GM23248 (cell line): ENCODE data around the gene AKNA. TPM values are rescaled to one million over a fixed set of nuclear protein-coding genes. Genes with fewer than 3 reads are reported as not detected.
A peak's percentile ranks its signal among the peaks of the same experiment; 100 is the strongest.

Experiments
- DNase-seq: peaks from one replicate; pipeline ENCODE4 v3.0.0-alpha.2; 2015
- H2AFZ ChIP-seq: fragments of 200-600 bp; sonication (generic); 2 replicates; pipeline ENCODE4 v1.6.1; 2016; ENCODE audit warnings: antibody characterized with exemption
- H3F3A ChIP-seq: fragments of 200-600 bp; sonication (generic); 2 replicates; pipeline ENCODE4 v1.6.1; 2016; ENCODE audit warnings: mild to moderate bottlenecking, antibody characterized with exemption, mixed run types; ENCODE audit not compliant: insufficient read depth
- H3K27ac ChIP-seq: fragments of 200-600 bp; sonication (generic); 2 replicates; pipeline ENCODE4 v1.5.1; 2016; ENCODE audit warnings: mild to moderate bottlenecking
- H3K27me3 ChIP-seq: fragments of 200-600 bp; sonication (generic); replicated peaks from 2 replicates; pipeline ENCODE4 v1.6.1; 2016; ENCODE audit warnings: mild to moderate bottlenecking; ENCODE audit not compliant: insufficient read depth
- H3K36me3 ChIP-seq: fragments of 200-600 bp; sonication (generic); 2 replicates; pipeline ENCODE4 v1.6.1; 2016; ENCODE audit warnings: low read depth, mild to moderate bottlenecking
- H3K4me1 ChIP-seq: fragments of 200-600 bp; sonication (generic); 2 replicates; pipeline ENCODE4 v1.6.1; 2016; ENCODE audit warnings: mild to moderate bottlenecking; ENCODE audit not compliant: insufficient read depth
- H3K4me2 ChIP-seq: fragments of 200-600 bp; sonication (generic); one replicate; pipeline ENCODE4 v1.6.1; 2016; ENCODE audit warnings: mild to moderate bottlenecking; ENCODE audit not compliant: unreplicated experiment
- H3K4me3 ChIP-seq: fragments of 200-600 bp; sonication (generic); 2 replicates; pipeline ENCODE4 v1.5.1; 2016; ENCODE audit warnings: mild to moderate bottlenecking
- H3K79me2 ChIP-seq: fragments of 200-600 bp; sonication (generic); 2 replicates; pipeline ENCODE4 v1.6.1; 2016; ENCODE audit warnings: mild to moderate bottlenecking; ENCODE audit not compliant: insufficient read depth
- H3K9ac ChIP-seq: fragments of 200-600 bp; sonication (generic); 2 replicates; pipeline ENCODE4 v1.6.1; 2016; ENCODE audit warnings: mild to moderate bottlenecking
- H3K9me2 ChIP-seq: fragments of 200-600 bp; sonication (generic); 2 replicates; pipeline ENCODE4 v1.6.1; 2016; ENCODE audit warnings: mixed run types, mild to moderate bottlenecking, moderate library complexity; ENCODE audit not compliant: insufficient read depth
- H3K9me3 ChIP-seq: fragments of 200-600 bp; sonication (generic); one replicate; pipeline ENCODE4 v1.6.1; 2017; ENCODE audit warnings: low read depth
- H4K20me1 ChIP-seq: fragments of 200-600 bp; sonication (generic); 2 replicates; pipeline ENCODE4 v1.6.0; 2016; ENCODE audit not compliant: insufficient read depth
- EZH2 ChIP-seq: fragments of 200-600 bp; sonication (generic); IDR thresholded peaks from 2 replicates; pipeline ENCODE4 v1.6.1; 2018; ENCODE audit warnings: antibody characterized with exemption, mild to moderate bottlenecking; ENCODE audit not compliant: insufficient read depth, poor library complexity, severe bottlenecking
- EZH2phosphoT487 ChIP-seq: fragments of 200-600 bp; sonication (generic); IDR thresholded peaks from 2 replicates; pipeline ENCODE4 v1.6.1; 2018; ENCODE audit warnings: antibody characterized with exemption, moderate library complexity, mild to moderate bottlenecking, low read depth; ENCODE audit not compliant: insufficient read depth
- WGBS, 2 experiments: methylation state at CpG; one replicate each; pipeline ENCODE4 v1.1.6; 2015 to 2017; ENCODE audit warnings: low lambda C conversion rate in 2 of 2, low coverage in 1 of 2; ENCODE audit errors: missing lambda C conversion rate in 2 of 2; 5-methylcytosine and 5-hydroxymethylcytosine counted together
- in situ Hi-C: fragments of 300-500 bp; cut with MboI; formaldehyde crosslinking; loops from 2 replicates; pipeline ENCODE4 v1.15.0; 2020
- polyA plus RNA-seq: library from polyadenylated mRNA; unstranded; fragments of >200 nt; fragmentation: Nextera tagmentation; extraction: Ambion mirVana; gene quantifications from 2 replicates; pipeline ENCODE4 v1.2.1, GENCODE V29; 2016
- total RNA-seq: library from RNA; depleted of rRNA; stranded (reverse); fragments of >200 nt; shearing (Covaris generic); gene quantifications from 2 replicates; pipeline ENCODE4 v1.2.3, GENCODE V29; 2014

AKNA gene
- total and polyA plus RNA-seq, 2 experiments from 2014 or later = 1.8 to 6.6 TPM

GRCh38 chr9:114411452-114411851, 23.7 kb upstream of the AKNA start:
- H2AFZ ChIP-seq = no peak overlapping the region
- no peak overlapping the region for H3K4me2 ChIP-seq
- no peak overlapping the region for H3K27ac ChIP-seq
- H3K4me3 ChIP-seq = no peak overlapping the region
- no peaks in the 10 kb centered on the region for H3K27me3 ChIP-seq
- no peaks in the 10 kb centered on the region for H3K79me2 ChIP-seq
- in situ Hi-C loops = no loop called here
- DNase-seq = no peak
- 0 out of 2 replicates have a peak, but pooled peaks cover 6% of the 10 kb centered on the region for H3K4me1 ChIP-seq
- no peaks in the 10 kb centered on the region for H3K9me3 ChIP-seq
- H4K20me1 ChIP-seq = no peaks in the 10 kb centered on the region
- no peaks in the 10 kb centered on the region for H3K36me3 ChIP-seq
- no peaks in the 10 kb centered on the region for H3F3A ChIP-seq
- H3K9me2 ChIP-seq = no peaks in the 10 kb centered on the region
- TF ChIP-seq EZH2 = no peak
- TF ChIP-seq EZH2phosphoT487 = no peak
- H3K9ac ChIP-seq = no peak overlapping the region
- 84% methylated on average over 6 of the region's 6 CpGs for WGBS, 2 experiments

- Histone ChIP-seq H3K4me3 (no peak overlapping the region), H3K4me2 (no peak overlapping the region), H3K9me2 (no peaks in the 10 kb centered on the region), H3K9ac (no peak overlapping the region), H3K4me1 (0 out of 2 replicates have a peak, but pooled peaks cover 6% of the 10 kb centered on the region), H3F3A (no peaks in the 10 kb centered on the region), H3K9me3 (no peaks in the 10 kb centered on the region), H3K27ac (no peak overlapping the region), H3K27me3 (no peaks in the 10 kb centered on the region), H3K79me2 (no peaks in the 10 kb centered on the region), H3K36me3 (no peaks in the 10 kb centered on the region), H4K20me1 (no peaks in the 10 kb centered on the region), H2AFZ (no peak overlapping the region)
- WGBS, 2 experiments = 94% methylated on average over 8 of the region's 8 CpGs
- TF ChIP-seq EZH2phosphoT487 (no peak), EZH2 (no peak)
- in situ Hi-C loops = no loop called here
- DNase-seq = no peak
Measured at GRCh38 chr9:114410910-114411309, 23.1 kb upstream of the AKNA start.

GRCh38 chr9:114409842-114410241, 22.1 kb upstream of the AKNA start:
- Histone ChIP-seq H3K9me2 (no peaks in the 10 kb centered on the region), H3K4me1 (0 out of 2 replicates have a peak, but pooled peaks cover 6% of the 10 kb centered on the region), H3K9me3 (no peaks in the 10 kb centered on the region), H3K36me3 (no peaks in the 10 kb centered on the region), H3K27me3 (no peaks in the 10 kb centered on the region), H3K27ac (no peak overlapping the region), H2AFZ (no peak overlapping the region), H3K9ac (no peak overlapping the region), H3K79me2 (no peaks in the 10 kb centered on the region), H3F3A (no peaks in the 10 kb centered on the region), H4K20me1 (no peaks in the 10 kb centered on the region), H3K4me3 (no peak overlapping the region), H3K4me2 (no peak overlapping the region)
- no peak for TF ChIP-seq EZH2
- no peak for TF ChIP-seq EZH2phosphoT487
- in situ Hi-C loops = loop anchor here (10.0 kb wide), 1 partner anchor 245 kb away; the partner anchor contains the start of gene TEX53
- 69 to 71% methylated on average over 5 of the region's 5 CpGs for WGBS, 2 experiments
- no peak for DNase-seq

GRCh38 chr9:114409103-114409780, 21.5 kb upstream of the AKNA start:
- peak; percentile 61 for DNase-seq
- Histone ChIP-seq H3F3A (no peaks in the 10 kb centered on the region), H3K9ac (no peak overlapping the region), H4K20me1 (no peaks in the 10 kb centered on the region), H3K36me3 (no peaks in the 10 kb centered on the region), H3K4me1 (0 out of 2 replicates have a peak, but pooled peaks cover 5% of the 10 kb centered on the region), H3K4me3 (no peak overlapping the region), H3K27ac (no peak overlapping the region), H3K4me2 (no peak overlapping the region), H3K9me3 (no peaks in the 10 kb centered on the region), H2AFZ (no peak overlapping the region), H3K27me3 (no peaks in the 10 kb centered on the region), H3K79me2 (no peaks in the 10 kb centered on the region), H3K9me2 (no peaks in the 10 kb centered on the region)
- in situ Hi-C loops = loop anchor here (10.0 kb wide), 1 partner anchor 246 kb away; the partner anchor contains the start of gene TEX53
- TF ChIP-seq EZH2phosphoT487 = no peak
- TF ChIP-seq EZH2 = no peak
- WGBS, 2 experiments = 81 to 83% methylated on average over 11 of the region's 11 CpGs

GRCh38 chr9:114408645-114409044, 20.9 kb upstream of the AKNA start:
- Histone ChIP-seq H3K4me3 (no peak overlapping the region), H3K4me2 (no peak overlapping the region), H2AFZ (no peak overlapping the region), H3K27me3 (no peaks in the 10 kb centered on the region), H3K9me2 (no peaks in the 10 kb centered on the region), H3K27ac (no peak overlapping the region), H3K36me3 (no peaks in the 10 kb centered on the region), H3K9me3 (no peaks in the 10 kb centered on the region), H3K9ac (no peak overlapping the region), H3K79me2 (no peaks in the 10 kb centered on the region), H3F3A (no peaks in the 10 kb centered on the region), H4K20me1 (no peaks in the 10 kb centered on the region), H3K4me1 (no peaks in the 10 kb centered on the region)
- 80 to 85% methylated on average over 7 of the region's 7 CpGs for WGBS, 2 experiments
- TF ChIP-seq EZH2 (no peak), EZH2phosphoT487 (no peak)
- no peak for DNase-seq
- in situ Hi-C loops = loop anchor here (10.0 kb wide), 1 partner anchor 246 kb away; the partner anchor contains the start of gene TEX53
